Activated CD4-positive, alpha-beta T cell treated with anti-CD3 and anti-CD28 coated beads for 36 hours (primary cell): ENCODE measurements around the gene ILKAP. TPM values are rescaled to one million over a fixed set of nuclear protein-coding genes. Genes with fewer than 3 reads are reported as not detected.

Experiments
- ATAC-seq: fragments of 200-7000 bp; cut with Tn5 transposase; one replicate; pipeline ENCODE4 v1.10.0; 2021; ENCODE audit warnings: mild to moderate bottlenecking, moderate library complexity
- CTCF ChIA-PET: fragments of 350-600 bp; sonication (Branson Sonifier 250); formaldehyde crosslinking; loops from one replicate; lab custom pipeline; 2021; ENCODE audit warnings: antibody characterized with exemption; lab: Charles Lee
- POLR2A ChIA-PET: fragments of 350-600 bp; sonication (Branson Sonifier 250); formaldehyde crosslinking; loops from one replicate; lab custom pipeline; 2021; ENCODE audit warnings: antibody characterized with exemption, inconsistent platforms; lab: Charles Lee
- DNase-seq: peaks from one replicate; pipeline ENCODE4 v3.0.0-alpha.2; 2020
- H3K27ac Mint-ChIP-seq: one replicate; pipeline ENCODE4 v1.8.0; 2021; ENCODE audit warnings: mixed read lengths
- H3K27me3 Mint-ChIP-seq: one replicate; pipeline ENCODE4 v1.8.0; 2021; ENCODE audit warnings: mixed read lengths
- H3K36me3 Mint-ChIP-seq: one replicate; pipeline ENCODE4 v1.8.0; 2021; ENCODE audit warnings: low read depth, mixed read lengths
- H3K4me1 Mint-ChIP-seq: one replicate; pipeline ENCODE4 v1.8.0; 2021; ENCODE audit warnings: mixed read lengths
- H3K4me3 Mint-ChIP-seq: one replicate; pipeline ENCODE4 v1.8.0; 2021; ENCODE audit warnings: mild to moderate bottlenecking, moderate library complexity, mixed read lengths
- H3K9me3 Mint-ChIP-seq: one replicate; pipeline ENCODE4 v1.8.0; 2021; ENCODE audit warnings: low read depth, mixed read lengths
- intact Hi-C, 2 experiments: fragments of 100-400 bp; cut with DNase I in 1 of 2; cut with micrococcal nuclease in 1 of 2; formaldehyde crosslinking; loops; one replicate each; pipeline versions ENCODE4 v1.14.2 to v1.15.1; 2022 to 2024; cut with DNase I, micrococcal nuclease
- total RNA-seq, 2 experiments: library from RNA; stranded (reverse); gene quantifications; one replicate each; pipeline ENCODE4 v1.2.3, GENCODE V29; 2021

ILKAP gene
- total RNA-seq, 2 experiments from 2014 or later = 39.2 to 44.3 TPM

GRCh38 chr2:238130696-238131628 lies 72.5 kb downstream of the ILKAP start:
- intact Hi-C loops = no loop called here
- H3K4me3 Mint-ChIP-seq = no peak overlapping the region
- ATAC-seq (no peak), DNase-seq (no peak)
- H3K27ac Mint-ChIP-seq = no peak overlapping the region
- ChIA-PET CTCF (interaction anchor here (0.6 kb wide), 1 partner anchor 107 kb away, joined by 3 read pairs; no protein-coding TSS in a partner anchor), POLR2A (no interaction called here)
- no peaks in the 10 kb centered on the region for H3K36me3 Mint-ChIP-seq
- no peaks in the 10 kb centered on the region for H3K27me3 Mint-ChIP-seq
- H3K4me1 Mint-ChIP-seq = no peaks in the 10 kb centered on the region
- no peaks in the 10 kb centered on the region for H3K9me3 Mint-ChIP-seq

- intact Hi-C loops = no loop called here
- Mint-ChIP-seq H3K4me3 (no peak overlapping the region), H3K4me1 (no peaks in the 10 kb centered on the region), H3K27me3 (no peaks in the 10 kb centered on the region), H3K36me3 (no peaks in the 10 kb centered on the region), H3K27ac (no peak overlapping the region), H3K9me3 (no peaks in the 10 kb centered on the region)
- ATAC-seq = no peak
- CTCF ChIA-PET = interaction anchor here (0.6 kb wide), 1 partner anchor 108 kb away, joined by 3 read pairs; no protein-coding TSS in a partner anchor
- POLR2A ChIA-PET = interaction anchor here (0.6 kb wide), 1 partner anchor 62 kb away, joined by 4 read pairs; no protein-coding TSS in a partner anchor
- DNase-seq = no peak
Observed at GRCh38 chr2:238130111-238130695, 73.3 kb downstream of the ILKAP start.

GRCh38 chr2:238129166-238130010 lies 74.1 kb downstream of the ILKAP start:
- no peaks in the 10 kb centered on the region for H3K9me3 Mint-ChIP-seq
- H3K27me3 Mint-ChIP-seq = no peaks in the 10 kb centered on the region
- ChIA-PET CTCF (no interaction called here), POLR2A (no interaction called here)
- intact Hi-C loops = no loop called here
- ATAC-seq (no peak), DNase-seq (no peak)
- no peak overlapping the region for H3K4me3 Mint-ChIP-seq
- H3K4me1 Mint-ChIP-seq = no peaks in the 10 kb centered on the region
- no peaks in the 10 kb centered on the region for H3K36me3 Mint-ChIP-seq
- no peak overlapping the region for H3K27ac Mint-ChIP-seq

GRCh38 chr2:238128534-238129001 lies 74.9 kb downstream of the ILKAP start:
- no peaks in the 10 kb centered on the region for H3K9me3 Mint-ChIP-seq
- intact Hi-C loops = no loop called here
- no peaks in the 10 kb centered on the region for H3K4me1 Mint-ChIP-seq
- ChIA-PET CTCF (no interaction called here), POLR2A (no interaction called here)
- no peaks in the 10 kb centered on the region for H3K36me3 Mint-ChIP-seq
- DNase-seq = no peak
- no peak overlapping the region for H3K4me3 Mint-ChIP-seq
- no peaks in the 10 kb centered on the region for H3K27me3 Mint-ChIP-seq
- ATAC-seq = no peak
- no peak overlapping the region for H3K27ac Mint-ChIP-seq

- DNase-seq (no peak), ATAC-seq (no peak)
- intact Hi-C loops = no loop called here
- ChIA-PET CTCF (no interaction called here), POLR2A (no interaction called here)
- H3K4me3 Mint-ChIP-seq = no peak overlapping the region
- no peaks in the 10 kb centered on the region for H3K36me3 Mint-ChIP-seq
- no peaks in the 10 kb centered on the region for H3K27me3 Mint-ChIP-seq
- no peak overlapping the region for H3K27ac Mint-ChIP-seq
- no peaks in the 10 kb centered on the region for H3K4me1 Mint-ChIP-seq
- H3K9me3 Mint-ChIP-seq = no peaks in the 10 kb centered on the region
Observed at GRCh38 chr2:238128061-238128440, 75.4 kb downstream of the ILKAP start.

GRCh38 chr2:238127165-238128060 lies 76.1 kb downstream of the ILKAP start:
- H3K36me3 Mint-ChIP-seq = no peaks in the 10 kb centered on the region
- DNase-seq (peak; percentile 38), ATAC-seq (peak; percentile 65)
- intact Hi-C loops = no loop called here
- H3K4me3 Mint-ChIP-seq = no peak overlapping the region
- H3K4me1 Mint-ChIP-seq = no peaks in the 10 kb centered on the region
- no peaks in the 10 kb centered on the region for H3K27me3 Mint-ChIP-seq
- CTCF ChIA-PET = no interaction called here
- no peaks in the 10 kb centered on the region for H3K9me3 Mint-ChIP-seq
- H3K27ac Mint-ChIP-seq = no peak overlapping the region
- POLR2A ChIA-PET = no interaction called here

- ChIA-PET CTCF (no interaction called here), POLR2A (no interaction called here)
- intact Hi-C loops = no loop called here
- ATAC-seq (no peak), DNase-seq (no peak)
- H3K9me3 Mint-ChIP-seq = no peaks in the 10 kb centered on the region
- H3K36me3 Mint-ChIP-seq = no peaks in the 10 kb centered on the region
- no peak overlapping the region for H3K4me3 Mint-ChIP-seq
- H3K27me3 Mint-ChIP-seq = no peaks in the 10 kb centered on the region
- no peak overlapping the region for H3K27ac Mint-ChIP-seq
- H3K4me1 Mint-ChIP-seq = no peaks in the 10 kb centered on the region
Observed at GRCh38 chr2:238126775-238127164, 76.7 kb downstream of the ILKAP start.

- no peak overlapping the region for H3K27ac Mint-ChIP-seq
- no peaks in the 10 kb centered on the region for H3K4me1 Mint-ChIP-seq
- no peaks in the 10 kb centered on the region for H3K27me3 Mint-ChIP-seq
- ATAC-seq (no peak), DNase-seq (no peak)
- ChIA-PET CTCF (no interaction called here), POLR2A (no interaction called here)
- no peak overlapping the region for H3K4me3 Mint-ChIP-seq
- H3K36me3 Mint-ChIP-seq = no peaks in the 10 kb centered on the region
- no peaks in the 10 kb centered on the region for H3K9me3 Mint-ChIP-seq
- intact Hi-C loops = no loop called here
Observed at GRCh38 chr2:238126338-238126737, 77.2 kb downstream of the ILKAP start.

GRCh38 chr2:238125127-238125885 lies 78.2 kb downstream of the ILKAP start:
- intact Hi-C loops = no loop called here
- Mint-ChIP-seq H3K4me3 (no peak overlapping the region), H3K4me1 (no peaks in the 10 kb centered on the region), H3K27me3 (no peaks in the 10 kb centered on the region), H3K36me3 (no peaks in the 10 kb centered on the region), H3K27ac (no peak overlapping the region), H3K9me3 (no peaks in the 10 kb centered on the region)
- ChIA-PET CTCF (interaction anchor here (1.0 kb wide), 1 partner anchor 106 kb away, joined by 4 read pairs; no protein-coding TSS in a partner anchor), POLR2A (no interaction called here)
- DNase-seq = no peak
- ATAC-seq = no peak

GRCh38 chr2:238124488-238125126 lies 78.9 kb downstream of the ILKAP start:
- Mint-ChIP-seq H3K4me1 (no peaks in the 10 kb centered on the region), H3K4me3 (no peak overlapping the region), H3K27me3 (no peaks in the 10 kb centered on the region), H3K9me3 (no peaks in the 10 kb centered on the region), H3K36me3 (no peaks in the 10 kb centered on the region), H3K27ac (no peak overlapping the region)
- DNase-seq = no peak
- ChIA-PET POLR2A (no interaction called here), CTCF (interaction anchor here (1.0 kb wide), 1 partner anchor 107 kb away, joined by 4 read pairs; no protein-coding TSS in a partner anchor)
- no peak for ATAC-seq
- intact Hi-C loops = no loop called here
